Astrocyte of the spinal cord (primary cell): ENCODE data around the gene RP9.

ENCODE experiments used
- DNase-seq: peaks from one replicate; pipeline ENCODE4 v3.0.0; 2011; ENCODE audit warnings: low read depth, low spot score
- H3K4me3 ChIP-seq: 2 replicates; pipeline ENCODE4 v1.5.1; 2011; ENCODE audit warnings: low read depth, mild to moderate bottlenecking, low read length, moderate library complexity
- in situ Hi-C: cut with HindIII; loops from 2 replicates; pipeline ENCODE4 v1.10.0; 2017; ENCODE audit warnings: low sequenced_read_pairs
- TF ChIP-seq, protein P1 (sequence below): IDR thresholded peaks from 2 replicates; pipeline ENCODE4 v1.5.1; 2012; ENCODE audit warnings: low read depth, mild to moderate bottlenecking, low read length, inconsistent platforms

Gene RP9

DNA sequence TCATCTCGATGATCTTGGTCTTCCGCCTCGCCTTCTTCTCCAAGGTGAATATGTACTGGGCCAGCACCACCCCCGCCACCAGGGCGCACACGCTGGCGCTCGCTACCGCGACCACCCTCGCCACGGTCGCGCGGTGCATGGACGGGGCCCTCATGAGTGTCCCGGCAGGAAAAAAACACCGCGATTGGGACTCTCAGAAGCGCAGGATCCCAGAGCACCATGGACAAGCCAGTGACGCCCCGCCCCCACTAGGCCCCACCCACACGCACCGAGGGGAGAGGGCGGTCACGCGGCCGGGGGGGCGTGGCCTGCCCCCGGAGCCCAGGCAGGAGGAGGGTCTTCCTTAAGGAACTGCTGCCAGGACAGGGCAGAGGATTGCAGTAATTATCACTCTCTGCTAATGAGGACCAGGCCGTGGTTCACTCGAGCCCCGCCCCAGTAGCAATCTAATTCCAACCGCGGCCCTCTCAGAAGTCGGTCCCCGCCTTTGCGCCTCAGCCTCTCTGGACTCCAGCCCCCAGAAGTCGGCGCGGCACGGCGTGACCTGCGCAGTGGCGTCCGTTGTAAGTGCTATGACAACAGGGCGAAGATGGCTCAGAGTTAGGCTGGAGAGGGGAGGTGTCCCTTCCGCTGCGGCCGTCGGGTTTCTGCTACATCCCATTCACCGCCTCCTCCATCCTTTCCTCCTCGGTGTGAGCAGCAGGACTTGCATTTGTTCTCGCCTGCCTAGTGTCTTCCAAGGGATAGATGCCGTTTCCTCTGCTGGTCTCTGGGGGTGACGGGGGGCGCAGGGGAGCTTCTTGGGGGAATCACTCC, 20.0 kb upstream of the RP9 start, which contains the start of gene BBS9:
Gene BBS9, plus strand, starts transcription at position 575 of the 816 bp plus-strand sequence. CDS start 16,689 bp downstream, outside the sequence.
- TF ChIP-seq, protein P1, sequence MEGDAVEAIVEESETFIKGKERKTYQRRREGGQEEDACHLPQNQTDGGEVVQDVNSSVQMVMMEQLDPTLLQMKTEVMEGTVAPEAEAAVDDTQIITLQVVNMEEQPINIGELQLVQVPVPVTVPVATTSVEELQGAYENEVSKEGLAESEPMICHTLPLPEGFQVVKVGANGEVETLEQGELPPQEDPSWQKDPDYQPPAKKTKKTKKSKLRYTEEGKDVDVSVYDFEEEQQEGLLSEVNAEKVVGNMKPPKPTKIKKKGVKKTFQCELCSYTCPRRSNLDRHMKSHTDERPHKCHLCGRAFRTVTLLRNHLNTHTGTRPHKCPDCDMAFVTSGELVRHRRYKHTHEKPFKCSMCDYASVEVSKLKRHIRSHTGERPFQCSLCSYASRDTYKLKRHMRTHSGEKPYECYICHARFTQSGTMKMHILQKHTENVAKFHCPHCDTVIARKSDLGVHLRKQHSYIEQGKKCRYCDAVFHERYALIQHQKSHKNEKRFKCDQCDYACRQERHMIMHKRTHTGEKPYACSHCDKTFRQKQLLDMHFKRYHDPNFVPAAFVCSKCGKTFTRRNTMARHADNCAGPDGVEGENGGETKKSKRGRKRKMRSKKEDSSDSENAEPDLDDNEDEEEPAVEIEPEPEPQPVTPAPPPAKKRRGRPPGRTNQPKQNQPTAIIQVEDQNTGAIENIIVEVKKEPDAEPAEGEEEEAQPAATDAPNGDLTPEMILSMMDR: peak; percentile 12
- peak; percentile 96 for DNase-seq
- in situ Hi-C loops: no loop called here
- H3K4me3 ChIP-seq: peak within 1 kb of the TSS; percentile 81

DNA sequence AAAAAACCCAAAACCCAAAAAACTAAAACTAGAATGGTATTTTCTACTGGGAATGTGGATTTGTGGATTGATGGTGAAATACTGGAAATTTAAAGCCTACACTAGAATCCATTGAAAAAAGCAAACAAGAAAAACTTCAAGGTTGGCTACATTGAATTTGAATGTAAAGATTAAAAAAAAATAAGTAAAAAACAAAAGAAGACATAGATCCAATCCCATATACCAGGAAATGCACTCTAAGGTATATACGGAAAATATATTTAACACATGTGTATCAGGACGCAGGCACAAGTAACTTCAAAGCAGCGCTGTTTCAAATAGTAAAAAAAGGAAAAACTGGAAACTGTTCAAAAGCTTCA, 19.4 kb upstream of the RP9 start:
- peak overlapping the region; percentile 81 for H3K4me3 ChIP-seq
- DNase-seq: no peak
- in situ Hi-C loops: no loop called here
- TF ChIP-seq, protein P1: no peak

DNA sequence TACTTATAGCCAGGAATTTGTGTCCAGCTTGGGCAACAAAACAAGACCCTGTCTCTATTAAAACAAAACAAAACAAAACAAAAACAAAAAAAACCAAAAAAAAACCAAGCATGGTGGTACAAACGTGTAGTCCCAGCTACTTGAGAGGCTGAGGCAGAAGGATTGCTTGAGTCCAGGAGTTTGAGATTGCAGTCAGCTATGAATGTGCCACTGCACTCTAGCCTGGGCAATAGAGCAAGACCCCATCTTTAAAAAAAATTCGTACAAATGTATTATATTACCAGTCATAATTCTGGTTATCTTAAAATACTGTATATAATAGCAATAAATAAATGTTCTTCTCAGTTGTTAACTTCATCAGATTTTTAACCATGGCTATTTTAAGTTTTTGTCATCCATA, 17.9 kb upstream of the RP9 start:
- TF ChIP-seq, protein P1: no peak
- H3K4me3 ChIP-seq: no peak overlapping the region
- no peak for DNase-seq
- in situ Hi-C loops: no loop called here

DNA sequence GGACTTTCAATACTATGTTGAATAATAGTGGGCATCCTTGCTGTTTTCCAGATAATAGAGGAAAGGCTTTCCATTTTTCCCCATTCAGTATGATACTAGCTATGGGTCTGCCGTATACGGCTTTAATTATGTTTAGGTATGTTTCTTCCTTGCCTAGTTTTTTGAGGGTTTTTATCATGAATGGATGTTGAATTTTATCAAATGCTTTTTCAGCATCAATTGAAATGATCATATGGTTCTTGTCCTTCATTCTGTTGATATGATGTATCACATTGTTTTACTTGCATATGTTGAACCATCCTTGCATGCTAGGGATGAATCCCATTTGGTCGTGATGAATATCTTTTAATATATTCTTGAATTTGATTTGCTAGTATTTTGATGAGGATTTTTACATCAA, 9.2 kb upstream of the RP9 start:
- TF ChIP-seq, protein P1: no peak
- no peak for DNase-seq
- H3K4me3 ChIP-seq: no peak overlapping the region
- in situ Hi-C loops: no loop called here

DNA sequence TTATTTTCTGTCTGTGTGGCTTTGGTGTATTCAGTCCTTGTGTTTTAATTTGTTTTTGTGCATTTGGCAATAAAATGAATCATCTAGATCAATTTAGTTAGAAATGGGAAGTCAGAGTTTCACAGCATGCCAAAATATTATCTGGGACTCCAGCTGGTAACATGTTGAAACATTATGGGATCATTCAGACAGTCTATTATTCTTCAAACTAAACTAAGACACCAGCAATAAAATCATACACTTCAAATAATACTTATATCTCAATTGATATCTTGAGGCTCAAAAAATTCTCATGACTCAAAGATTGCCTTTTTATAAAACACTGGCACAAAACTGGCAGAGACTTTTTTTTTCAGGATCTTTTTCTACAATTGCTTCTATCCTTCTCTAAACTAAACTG, 5.8 kb upstream of the RP9 start:
- DNase-seq: no peak
- TF ChIP-seq, protein P1: no peak
- in situ Hi-C loops: no loop called here
- no peak overlapping the region for H3K4me3 ChIP-seq

DNA sequence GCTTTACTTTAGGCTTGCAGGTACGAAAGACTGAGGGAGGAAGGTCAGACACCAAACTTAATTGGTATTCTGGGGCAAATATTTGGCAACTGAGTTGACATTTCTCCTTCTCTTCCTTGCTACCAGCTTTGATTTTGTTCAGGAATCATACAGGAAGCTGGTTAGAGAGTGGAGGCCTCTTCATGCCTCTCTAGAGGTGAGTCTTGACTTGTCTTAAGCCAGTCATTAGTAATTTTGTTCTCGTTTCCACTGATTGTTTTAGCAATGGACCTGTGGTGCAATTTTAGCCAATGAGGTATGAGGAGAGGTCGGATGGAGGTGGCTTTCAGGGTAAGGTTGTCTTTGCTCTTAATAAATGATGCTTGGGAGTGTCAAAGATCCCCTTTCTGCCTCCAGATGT, 2.4 kb upstream of the RP9 start:
- H3K4me3 ChIP-seq: no peak overlapping the region
- no peak for DNase-seq
- TF ChIP-seq, protein P1: no peak
- in situ Hi-C loops: no loop called here
